HG02763 (cell line): ENCODE measurements around the gene ESRRB.

Experiments
- ATAC-seq: cut with Tn5 transposase; IDR thresholded peaks from one replicate; pipeline ENCODE4 v1.9.1; 2021; ENCODE audit warnings: mild to moderate bottlenecking, moderate library complexity; ENCODE audit not compliant: unreplicated experiment

ESRRB gene

DNA sequence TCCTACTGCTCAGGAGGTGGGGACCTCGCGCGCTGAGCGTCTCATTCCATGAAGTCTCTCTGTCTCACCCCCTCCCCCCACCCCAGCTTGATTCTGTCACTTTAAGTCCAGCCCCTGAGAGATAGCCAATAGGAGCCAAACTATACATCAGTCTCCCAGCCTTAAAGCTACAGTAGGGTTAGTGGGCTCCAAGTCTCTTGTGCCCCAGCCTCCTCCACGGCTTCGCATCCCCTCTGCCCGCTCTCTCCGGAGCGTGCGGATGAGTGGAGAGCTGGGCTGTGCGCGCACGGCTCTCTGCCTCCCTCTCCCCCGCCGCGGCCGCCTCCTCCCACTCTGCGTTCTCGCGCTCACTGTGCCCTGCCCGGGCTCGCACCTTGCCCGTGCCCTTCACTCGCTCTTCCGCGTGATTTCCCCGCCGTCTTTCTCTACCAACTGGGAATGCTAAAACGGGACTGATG, at the start of gene ESRRB:
Gene ESRRB, plus strand, starts transcription at position 191 of the 458 bp plus-strand sequence. Its CDS starts 265 bp downstream, at position 456.
- ATAC-seq = no peak

DNA sequence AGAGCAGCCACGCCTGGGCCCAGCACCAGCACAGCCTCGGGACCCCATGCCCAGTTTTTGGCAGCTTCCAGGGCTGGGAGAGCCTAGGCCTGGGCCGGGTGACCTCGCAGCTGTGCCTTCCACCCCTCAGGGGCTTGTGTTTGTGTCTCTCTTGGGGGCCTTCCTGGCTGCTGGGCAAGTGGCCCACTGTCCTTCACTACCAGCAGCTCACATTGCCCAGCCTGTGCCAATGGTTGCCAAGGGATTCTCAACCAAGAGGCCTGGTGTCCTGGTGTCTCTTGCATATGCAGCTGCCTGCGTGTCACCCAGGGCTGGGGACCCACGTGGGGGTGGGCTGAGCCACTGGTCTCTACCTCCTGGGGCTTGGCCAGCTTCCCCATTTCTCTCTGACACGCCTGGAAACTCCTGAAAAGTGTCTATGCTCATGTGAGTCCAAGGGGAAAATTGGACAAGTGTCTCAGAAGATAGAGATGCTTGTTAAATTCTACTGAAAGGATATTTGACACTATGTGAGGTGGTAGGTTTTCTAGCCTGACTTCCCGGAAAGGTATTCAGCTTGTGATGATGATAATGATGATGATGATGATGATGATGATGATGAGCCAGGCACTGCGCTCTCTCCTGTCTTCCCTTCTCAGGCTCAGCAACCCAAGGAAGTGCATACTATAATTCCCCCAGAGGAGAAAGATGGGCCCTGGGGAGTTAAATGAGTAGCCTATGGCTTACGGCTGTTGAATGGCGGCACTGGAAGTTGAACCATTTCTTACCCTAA, 48.8 kb upstream of the ESRRB start:
- ATAC-seq = no peak

DNA sequence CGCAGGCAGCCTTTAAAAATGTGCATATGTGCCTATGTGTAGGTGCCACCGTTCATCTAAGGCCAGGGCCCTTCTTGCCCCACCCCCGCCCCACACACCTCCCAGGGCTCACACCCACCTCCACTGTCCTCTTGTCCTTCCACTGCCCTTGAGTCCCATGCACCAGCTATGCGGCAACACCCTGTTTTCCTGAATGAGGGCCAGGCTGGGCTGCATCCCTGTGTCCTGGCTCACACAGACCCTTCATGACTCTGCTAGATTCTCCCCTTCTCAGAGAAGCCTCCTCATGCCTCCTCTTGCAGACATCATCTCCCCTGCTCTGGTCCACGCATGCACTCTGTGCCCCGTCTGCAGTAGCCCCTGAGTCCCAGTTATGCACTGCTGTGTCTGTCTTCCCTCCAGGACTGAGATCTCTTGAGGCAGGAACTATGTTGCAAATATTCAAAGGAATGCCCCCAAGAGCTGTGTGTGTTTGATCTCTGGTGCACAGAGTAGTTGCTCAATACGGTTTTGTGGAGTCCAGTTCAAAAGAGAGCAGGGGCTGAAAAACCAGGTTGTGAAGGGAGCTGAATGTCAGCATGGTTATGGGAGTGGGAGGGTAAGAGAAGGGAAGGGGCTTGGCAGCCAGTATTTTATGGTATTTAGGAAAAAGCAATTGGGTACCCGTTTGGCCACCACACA, 47.3 kb upstream of the ESRRB start:
- ATAC-seq = no peak

DNA sequence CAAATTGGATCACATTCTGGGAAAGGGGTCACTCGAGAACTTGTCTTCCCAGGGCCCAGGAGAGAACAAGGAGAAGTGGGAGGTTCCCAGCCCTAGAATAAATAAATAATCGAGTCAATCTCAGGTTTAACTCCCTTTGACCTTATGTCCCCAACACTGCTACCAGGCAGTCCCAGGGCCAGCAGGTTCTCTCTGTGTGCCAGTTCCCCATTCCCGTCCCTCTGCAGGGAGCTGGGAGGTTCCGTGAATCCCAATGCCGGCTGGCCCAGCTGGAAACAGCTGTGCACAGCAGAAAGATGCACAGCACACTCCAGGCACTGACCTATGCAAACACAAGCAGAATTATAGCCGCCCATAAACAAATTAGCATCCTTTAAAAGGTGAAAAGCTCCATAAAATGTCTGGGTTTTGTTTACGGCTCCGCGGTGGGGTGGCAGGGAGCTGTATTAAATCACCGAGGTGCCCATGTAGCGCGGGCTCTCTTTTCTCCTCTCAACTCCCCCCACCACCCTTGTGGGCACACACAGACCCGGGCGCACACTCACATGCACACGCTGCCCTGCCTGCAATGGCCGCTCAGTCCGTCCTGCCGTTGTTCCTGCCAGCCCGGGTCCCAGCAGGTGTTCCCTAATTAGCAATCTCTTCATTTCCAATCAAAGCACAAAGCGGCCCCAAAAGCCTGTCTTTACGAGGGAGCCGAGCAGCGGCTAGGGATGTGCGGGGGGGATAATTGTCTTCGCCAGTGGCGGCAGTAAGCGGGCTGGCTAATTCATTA, 46.6 kb upstream of the ESRRB start:
- no peak for ATAC-seq

DNA sequence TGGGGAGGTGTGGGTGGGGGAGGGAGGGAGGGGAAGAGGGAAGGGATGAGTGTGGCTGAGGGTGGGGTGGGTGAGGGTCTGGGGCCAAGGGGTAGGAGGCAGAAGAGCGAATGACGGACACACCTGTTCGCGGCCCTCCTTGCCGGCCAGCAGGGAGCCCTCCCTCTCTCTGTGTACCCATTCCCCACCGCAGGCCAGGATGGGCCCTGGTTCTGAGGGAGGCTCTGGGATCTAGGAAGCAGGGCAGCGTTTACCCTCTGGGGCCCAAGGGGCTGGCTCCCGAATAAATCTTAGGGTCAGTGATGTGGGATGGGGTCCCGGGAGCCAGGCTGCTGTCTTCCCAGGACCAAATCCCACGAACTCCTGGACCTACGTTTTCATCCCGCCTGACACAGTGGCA, 46.0 kb upstream of the ESRRB start:
- no peak for ATAC-seq

DNA sequence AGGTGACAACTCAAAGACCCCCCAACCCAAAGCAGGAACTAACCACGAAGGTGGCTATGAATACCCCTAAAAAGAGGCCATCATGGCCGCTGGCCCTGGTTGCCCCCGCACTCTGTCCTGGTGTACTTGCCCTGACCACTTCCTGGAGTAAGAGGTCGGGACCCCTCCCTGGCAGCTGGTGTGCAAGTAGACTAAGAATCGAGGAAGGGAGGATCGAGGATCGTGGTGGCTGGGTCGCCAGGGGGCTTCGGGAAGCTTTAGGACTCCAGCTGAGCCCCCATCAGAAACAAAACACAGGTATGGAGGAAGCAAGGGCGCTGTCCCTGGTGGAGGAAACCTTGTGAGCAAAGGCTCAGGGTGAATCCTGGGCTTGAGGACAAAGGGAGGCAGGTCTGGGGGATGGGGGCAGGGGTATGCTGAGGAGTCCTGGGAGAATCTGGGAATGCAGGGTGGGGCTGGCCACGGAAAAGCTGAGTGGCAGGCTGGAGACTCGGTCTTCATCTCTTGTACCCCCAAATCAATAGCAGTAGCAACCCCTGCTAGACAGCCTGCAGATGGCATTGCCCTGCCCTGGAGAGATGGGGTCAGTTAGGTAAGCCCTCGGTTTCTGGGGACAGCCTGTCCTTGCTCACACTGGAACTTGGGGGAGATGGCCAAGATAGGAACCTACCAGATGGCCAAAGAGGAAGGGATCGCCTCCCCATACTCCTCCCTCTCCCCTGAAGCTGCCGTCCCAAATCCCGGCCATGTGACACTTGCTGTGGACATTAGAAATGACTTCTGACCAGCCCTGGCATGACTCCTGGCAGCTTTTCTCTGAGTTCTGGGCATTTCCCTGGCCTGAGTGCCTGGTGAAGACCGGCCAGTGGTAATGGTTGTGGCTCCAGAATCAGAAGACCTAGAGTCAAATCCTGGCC, 45.3 kb upstream of the ESRRB start:
- no peak for ATAC-seq

DNA sequence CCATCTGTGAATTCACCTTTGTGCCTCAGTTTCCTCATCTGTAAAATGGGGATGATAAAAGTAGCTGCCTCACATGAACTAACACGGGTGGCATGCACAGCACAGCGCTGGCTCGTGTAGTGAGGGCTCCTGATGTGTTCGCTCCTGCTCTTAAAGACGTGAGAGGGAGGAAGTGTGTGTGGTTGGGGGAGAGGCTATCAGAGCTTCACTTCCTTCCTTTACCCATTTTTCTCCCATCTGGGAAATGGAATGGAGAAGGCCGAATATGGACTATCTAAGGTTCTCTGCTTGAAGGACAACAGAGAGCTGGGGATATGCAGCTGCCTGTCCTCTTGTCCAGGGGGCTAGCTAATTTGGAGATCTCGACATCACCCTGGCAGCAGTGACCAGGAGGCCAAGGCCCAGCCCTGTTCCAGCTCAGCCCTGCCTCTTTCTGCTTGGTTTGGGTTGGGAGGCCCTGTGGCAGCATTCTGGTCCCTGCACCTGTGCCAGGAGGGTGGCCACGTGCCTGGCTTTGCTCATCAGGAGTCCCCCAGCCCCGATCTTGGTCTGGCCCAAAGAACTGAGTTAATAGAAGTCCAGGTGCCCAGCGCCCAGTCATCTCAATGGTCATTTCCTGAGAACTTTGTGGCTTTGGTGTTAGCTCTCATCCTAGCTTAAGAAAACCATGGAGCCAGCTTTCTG, 44.5 kb upstream of the ESRRB start:
- ATAC-seq = no peak

DNA sequence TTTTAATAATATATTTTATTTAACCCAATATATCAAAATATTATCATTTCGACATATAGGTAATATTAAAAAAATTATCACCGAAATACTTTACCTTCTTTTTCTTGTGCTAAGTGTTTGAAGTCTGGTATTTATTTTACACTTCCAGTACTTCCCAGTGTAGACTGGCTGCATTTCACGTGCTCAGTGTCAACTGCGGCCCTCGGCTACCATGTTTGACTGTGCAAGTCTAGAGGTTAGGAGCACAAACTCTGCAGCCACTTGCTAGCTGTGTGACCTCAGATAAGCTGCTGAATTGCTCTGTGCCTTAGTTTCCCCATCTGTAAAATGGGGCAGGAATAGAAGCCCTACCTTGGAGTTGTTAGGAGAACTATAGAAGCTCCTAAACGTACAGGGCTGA, 42.3 kb upstream of the ESRRB start:
- no peak for ATAC-seq

DNA sequence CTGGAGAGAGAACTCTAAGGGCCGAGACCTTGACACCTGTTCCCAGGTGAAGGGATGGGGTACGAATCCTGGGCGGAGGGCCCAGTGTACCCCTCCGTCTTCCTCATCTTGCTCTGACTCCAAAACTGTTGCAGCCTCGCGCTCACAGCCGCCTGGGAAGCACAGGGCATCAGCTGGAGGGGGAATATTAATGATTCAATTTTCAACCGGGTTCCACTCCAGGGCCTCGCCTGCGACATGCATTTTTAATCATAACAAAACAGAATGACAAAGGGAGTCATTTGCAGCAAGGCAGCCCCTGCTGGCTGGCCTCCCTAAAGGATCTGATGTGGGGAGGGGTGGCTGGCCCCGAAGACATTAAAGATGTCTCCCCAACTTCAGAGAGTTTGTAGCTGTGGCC, 41.6 kb upstream of the ESRRB start:
- ATAC-seq = no peak

DNA sequence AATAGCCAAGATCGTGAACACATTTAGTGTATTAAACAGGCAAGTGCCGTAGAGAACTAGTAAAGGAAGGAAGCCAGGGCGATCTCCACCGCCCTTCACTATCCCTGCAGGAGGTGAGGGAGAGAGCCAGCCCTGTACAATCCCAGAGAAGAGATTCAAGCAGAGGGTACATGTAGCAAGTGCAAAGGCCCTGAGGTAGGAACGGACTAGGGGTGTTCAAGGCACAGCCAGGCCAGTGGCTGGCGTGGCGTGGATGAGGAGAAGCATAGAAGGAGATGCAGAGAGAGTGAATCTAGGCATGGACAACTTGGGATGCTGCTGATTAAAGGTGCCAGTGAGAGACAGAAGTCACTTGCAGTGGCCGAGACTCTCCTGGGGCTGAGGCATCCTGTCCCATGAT, 39.1 kb upstream of the ESRRB start:
- ATAC-seq = no peak

DNA sequence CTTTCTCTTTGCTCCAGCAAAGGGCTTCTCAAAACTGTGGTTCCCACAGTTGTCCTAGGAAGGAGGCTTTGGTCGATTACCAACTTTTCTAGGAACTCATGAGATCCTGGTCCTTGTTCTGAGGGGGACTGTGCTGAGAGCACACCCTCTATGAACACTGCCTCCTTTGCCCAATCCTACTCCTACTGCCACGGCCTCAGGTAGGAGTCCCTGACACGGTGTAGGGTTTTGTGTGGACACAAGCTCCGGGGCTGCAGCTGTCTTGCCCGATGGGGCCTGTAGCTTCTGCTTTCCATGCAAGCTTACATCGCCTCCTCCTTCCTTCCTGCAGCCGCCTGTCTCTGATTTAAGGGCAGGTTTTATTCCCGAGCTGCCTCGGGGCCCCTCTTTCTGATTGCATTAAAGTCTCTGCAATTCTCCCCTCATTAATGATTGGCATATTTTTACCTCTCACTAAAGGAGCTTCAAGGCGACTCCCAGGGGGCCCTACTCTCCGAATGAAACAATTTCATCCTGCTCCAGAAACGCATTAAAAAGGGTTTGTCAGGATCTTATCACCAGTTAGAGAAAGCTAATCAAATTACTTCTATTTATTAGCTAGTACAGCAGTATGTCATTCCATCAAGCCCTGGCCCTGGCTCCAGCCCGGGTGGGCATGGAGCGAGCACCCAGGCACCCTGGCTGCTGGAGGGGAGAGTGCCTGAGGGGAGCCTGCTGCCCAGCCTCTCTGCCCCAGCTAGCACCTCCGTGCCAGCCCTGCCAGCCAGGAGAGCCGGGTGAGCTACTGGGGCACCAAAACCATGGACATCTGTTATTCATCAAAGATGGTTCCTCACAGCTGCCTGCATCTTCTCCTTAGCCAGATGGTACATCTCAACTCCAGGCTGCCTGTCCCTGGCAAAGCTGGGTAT, 38.0 kb upstream of the ESRRB start:
- ATAC-seq = no peak

DNA sequence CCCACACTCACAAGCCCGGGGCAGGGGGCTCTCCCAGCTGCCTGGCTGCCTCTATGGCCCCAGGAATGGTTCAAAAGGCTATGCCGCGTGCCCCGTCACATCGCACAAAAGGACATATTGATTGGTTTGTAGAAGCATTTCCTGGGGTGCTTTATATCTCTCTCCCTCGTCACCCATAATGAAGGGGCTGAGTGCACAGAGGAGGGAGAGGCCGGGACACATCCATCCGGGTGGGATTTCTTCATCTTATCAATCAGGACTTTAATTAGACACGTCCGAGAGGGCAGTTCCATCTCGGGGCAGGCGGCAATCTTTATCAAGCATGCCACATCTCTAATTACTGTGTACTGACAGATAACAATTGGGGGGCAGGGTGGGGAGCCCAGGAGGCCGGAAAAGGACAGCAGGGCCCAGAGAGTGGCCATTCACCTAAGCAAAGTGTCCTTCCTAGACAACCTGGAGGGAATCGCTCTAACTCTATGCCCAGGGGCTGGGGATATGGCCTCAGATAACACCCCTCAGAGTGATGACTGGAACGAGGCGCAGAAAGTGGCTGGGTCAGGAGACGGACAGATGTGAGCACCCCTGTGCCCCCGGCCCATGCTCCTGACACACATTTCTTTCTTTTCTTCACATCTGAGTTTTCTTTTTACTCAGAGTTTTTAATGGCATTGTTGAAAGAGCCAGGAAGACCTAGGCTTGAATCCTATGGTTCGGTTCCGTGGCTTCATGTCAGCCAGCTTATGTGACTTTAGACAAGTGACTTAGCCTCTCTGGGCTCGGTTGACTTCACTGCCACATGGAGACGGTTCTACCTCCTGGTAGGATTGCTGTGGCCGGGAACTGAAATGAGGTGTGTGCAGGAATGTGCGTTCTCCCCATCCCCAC, 36.0 kb upstream of the ESRRB start:
- ATAC-seq = no peak

DNA sequence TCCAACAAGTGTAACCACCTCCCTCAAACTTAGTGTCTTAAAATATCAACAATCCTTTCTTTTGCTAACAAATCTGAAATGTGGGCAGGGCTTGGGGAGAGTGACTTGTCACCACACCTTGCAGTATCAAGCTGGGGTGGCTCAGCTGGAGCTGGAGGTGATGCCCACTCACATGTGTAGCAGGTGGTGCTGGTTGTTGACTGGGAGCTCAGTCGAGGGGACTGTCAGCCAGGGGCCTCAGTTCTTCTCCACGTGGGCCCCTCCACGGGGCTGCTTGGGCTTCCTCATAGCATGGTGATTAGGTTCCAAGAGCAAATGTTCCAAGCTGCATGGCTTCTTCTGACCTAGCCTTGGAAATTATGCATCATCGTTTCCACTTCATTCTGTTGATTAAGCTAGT, 32.6 kb upstream of the ESRRB start:
- no peak for ATAC-seq

DNA sequence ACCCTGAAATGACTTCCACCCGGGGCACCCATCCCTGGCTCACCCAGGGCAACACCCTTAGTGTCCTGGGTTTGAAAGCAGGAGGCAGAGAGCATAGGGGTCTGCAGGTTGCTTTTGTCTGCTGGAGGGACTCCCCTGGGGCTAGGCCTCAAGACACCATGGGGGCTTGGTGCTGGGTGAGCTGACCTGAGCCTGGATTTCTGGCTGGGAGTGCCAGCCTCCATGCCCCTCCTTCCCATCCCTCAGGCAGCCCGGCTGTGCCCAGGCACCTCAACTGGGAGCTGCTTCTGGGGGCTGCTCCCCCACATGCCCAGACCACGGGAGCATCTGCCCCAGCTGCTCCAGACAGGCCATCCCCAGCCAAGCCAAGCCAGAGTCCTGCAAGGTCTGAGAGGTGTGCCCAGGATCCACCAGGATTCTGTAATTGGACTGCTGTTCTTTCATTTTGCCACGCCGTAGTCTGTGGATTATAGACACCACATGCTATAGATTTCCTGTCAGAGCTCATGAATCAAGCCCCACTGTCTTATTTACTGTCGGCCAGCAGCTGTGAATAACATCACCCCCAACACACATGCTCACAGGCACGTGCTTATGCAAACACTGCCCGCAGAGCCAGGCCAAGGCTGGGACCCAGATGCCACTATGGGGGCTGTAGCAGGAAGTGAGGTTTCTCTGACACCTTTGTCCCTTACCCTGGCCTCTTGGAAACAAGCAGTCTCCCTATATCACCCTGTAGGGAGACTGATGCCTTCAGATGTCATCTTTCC, 29.4 kb upstream of the ESRRB start:
- ATAC-seq = no peak

DNA sequence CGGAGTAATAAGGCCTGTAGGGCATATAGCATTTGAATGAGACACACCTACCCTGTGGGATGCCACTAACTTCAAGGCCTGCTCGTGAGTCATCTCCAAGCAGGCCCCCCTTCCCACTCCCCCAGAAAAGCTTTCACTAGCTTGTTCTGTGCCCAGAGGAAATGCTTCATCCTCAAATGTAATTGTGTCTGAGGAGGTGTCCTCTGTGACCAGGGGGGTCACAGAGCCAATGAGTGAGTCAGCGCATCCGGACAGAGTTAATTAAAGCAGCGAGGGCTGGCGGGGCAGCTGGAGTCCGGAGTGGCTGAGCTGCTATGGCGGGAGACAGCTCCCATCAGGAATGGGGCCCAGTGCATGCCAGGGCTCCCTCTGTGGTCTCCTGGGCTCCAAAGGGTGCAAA, 27.0 kb upstream of the ESRRB start:
- no peak for ATAC-seq

DNA sequence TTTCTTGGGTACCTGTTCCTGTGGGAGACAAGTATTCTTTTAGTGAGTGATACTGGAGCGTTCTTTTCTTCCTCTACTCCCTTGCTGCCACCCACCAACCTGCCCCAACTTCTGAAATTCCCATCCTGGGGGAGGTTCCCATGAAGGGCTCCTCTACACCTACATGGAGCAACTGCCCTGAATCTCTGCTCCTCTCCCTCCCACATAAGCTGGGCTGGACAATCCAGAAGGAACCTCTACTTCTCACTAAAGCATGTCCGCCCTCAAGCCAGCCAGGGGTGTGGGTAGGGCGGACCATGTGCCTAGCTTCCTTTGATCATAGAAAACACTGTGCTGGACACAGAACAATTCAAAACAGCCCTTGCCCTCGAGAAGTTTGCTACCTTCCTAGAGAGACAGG, 25.9 kb upstream of the ESRRB start:
- no peak for ATAC-seq

DNA sequence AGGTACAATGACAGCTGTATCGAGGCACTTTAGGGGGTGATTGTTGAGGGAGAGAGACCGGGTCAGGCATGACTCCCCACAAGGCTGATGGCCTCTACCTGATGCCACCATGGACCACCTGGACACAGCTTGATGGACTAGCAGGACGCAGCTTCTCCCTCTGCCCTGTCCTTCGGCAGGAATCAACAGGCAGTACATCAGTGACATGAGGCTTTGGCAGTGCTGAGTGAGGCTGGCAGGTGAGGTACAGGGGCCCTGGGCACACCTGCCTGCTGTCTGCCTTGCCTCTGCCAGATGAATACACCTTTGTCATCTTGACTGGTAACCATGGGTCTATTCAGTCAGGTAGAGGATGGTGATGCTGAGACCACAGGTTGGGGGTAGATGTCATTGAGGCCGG, 25.3 kb upstream of the ESRRB start:
- ATAC-seq = no peak
